Measurements from ENCODE around the gene GSK3B.

DNA sequence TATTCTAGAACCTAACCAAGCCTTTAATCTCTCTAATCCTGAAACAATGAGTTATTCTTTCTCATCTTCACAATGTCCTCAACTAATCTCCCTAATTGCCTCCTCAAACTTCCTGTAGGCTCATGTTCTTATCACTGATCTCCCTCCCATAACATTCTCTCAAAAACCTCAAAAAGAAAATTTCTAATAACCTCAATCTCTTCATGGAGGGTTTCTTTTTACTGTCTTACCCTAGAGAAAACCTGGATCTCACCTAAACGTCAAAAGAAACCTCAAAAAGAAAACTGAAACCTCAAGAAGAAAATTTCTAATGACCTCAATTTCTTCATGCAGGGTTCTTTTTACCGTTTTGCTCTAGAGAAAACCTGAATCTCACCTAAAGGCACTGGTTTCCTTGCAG lies 150.2 kb downstream of the GSK3B start:
- TF ChIP-seq, protein P1, sequence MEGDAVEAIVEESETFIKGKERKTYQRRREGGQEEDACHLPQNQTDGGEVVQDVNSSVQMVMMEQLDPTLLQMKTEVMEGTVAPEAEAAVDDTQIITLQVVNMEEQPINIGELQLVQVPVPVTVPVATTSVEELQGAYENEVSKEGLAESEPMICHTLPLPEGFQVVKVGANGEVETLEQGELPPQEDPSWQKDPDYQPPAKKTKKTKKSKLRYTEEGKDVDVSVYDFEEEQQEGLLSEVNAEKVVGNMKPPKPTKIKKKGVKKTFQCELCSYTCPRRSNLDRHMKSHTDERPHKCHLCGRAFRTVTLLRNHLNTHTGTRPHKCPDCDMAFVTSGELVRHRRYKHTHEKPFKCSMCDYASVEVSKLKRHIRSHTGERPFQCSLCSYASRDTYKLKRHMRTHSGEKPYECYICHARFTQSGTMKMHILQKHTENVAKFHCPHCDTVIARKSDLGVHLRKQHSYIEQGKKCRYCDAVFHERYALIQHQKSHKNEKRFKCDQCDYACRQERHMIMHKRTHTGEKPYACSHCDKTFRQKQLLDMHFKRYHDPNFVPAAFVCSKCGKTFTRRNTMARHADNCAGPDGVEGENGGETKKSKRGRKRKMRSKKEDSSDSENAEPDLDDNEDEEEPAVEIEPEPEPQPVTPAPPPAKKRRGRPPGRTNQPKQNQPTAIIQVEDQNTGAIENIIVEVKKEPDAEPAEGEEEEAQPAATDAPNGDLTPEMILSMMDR (IDR thresholded peaks at IDR 0.05), result no peak
- TF ChIP-seq POLR2A (IDR thresholded peaks at IDR 0.05), result no peak

Data from thyroid gland (tissue), 4 donors.